ENCODE measurements around the gene IRGQ. TPM values are rescaled to one million over a fixed set of nuclear protein-coding genes. Genes with fewer than 3 reads are reported as not detected.
"Not testable (repeated sequence)": the region's sequence is repeated elsewhere in the genome, so short reads cannot be mapped to it uniquely, and the experiment has no call there.

The IRGQ gene
- polyA plus RNA-seq, 4 donors = 2.0 to 8.8 (median 3.9) TPM

GRCh38 chr19:43611788-43612187, 15.9 kb upstream of the IRGQ start, which contains the start of gene SRRM5:
TSS of gene SRRM5 (plus strand) at chr19:43612088. CDS start at chr19:43612122, 34 bp downstream.
- no peak within 1 kb of the TSS for H3K27ac ChIP-seq (ENCODE audit: low read depth in 1 of 3, low read length in 2 of 3)
- WGBS, 3 donors = 94 to 96% (median 95%) methylated on average over 3 of the region's 3 CpGs
- H3K4me3 ChIP-seq (ENCODE audit: low read depth in 1 of 3, low read length in 3 of 3) = no peak within 1 kb of the TSS
- H3K27me3 ChIP-seq (ENCODE audit: control insufficient read depth in 3 of 3, insufficient read depth in 3 of 3, low read length in 3 of 3) = no peaks in the 10 kb centered on the region
- DNase-seq = no peak
- peaks cover 0 to 57% (median 0%) of the 10 kb centered on the region in 3 donors for H3K36me3 ChIP-seq (ENCODE audit: control insufficient read depth in 3 of 3, insufficient read depth in 2 of 3, low read depth in 1 of 3, low read length in 3 of 3)
- no peak for FAIRE-seq
- no peaks in the 10 kb centered on the region for H3K4me1 ChIP-seq (ENCODE audit: control insufficient read depth in 3 of 3, insufficient read depth in 2 of 3, low read depth in 1 of 3, low read length in 2 of 3)
- H3K9me3 ChIP-seq (ENCODE audit: control insufficient read depth in 2 of 2, insufficient read depth in 1 of 2, low read depth in 1 of 2, low read length in 1 of 2) = no peaks in the 10 kb centered on the region

GRCh38 chr19:43610493-43610892, 14.6 kb upstream of the IRGQ start:
- Histone ChIP-seq H3K4me3 (ENCODE audit: low read depth in 1 of 3, low read length in 3 of 3) (no peak overlapping the region), H3K36me3 (ENCODE audit: control insufficient read depth in 3 of 3, insufficient read depth in 2 of 3, low read depth in 1 of 3, low read length in 3 of 3) (peaks cover 0 to 58% (median 0%) of the 10 kb centered on the region in 3 donors), H3K27me3 (ENCODE audit: control insufficient read depth in 3 of 3, insufficient read depth in 3 of 3, low read length in 3 of 3) (no peaks in the 10 kb centered on the region), H3K4me1 (ENCODE audit: control insufficient read depth in 3 of 3, insufficient read depth in 2 of 3, low read depth in 1 of 3, low read length in 2 of 3) (no peaks in the 10 kb centered on the region), H3K9me3 (ENCODE audit: control insufficient read depth in 2 of 2, insufficient read depth in 1 of 2, low read depth in 1 of 2, low read length in 1 of 2) (no peaks in the 10 kb centered on the region), H3K27ac (ENCODE audit: low read depth in 1 of 3, low read length in 2 of 3) (no peak overlapping the region)
- WGBS, 3 donors = 69 to 93% (median 84%) methylated on average over 3 of the region's 3 CpGs
- FAIRE-seq (no peak), DNase-seq (no peak)

- no peak overlapping the region for H3K4me3 ChIP-seq (ENCODE audit: low read depth in 1 of 3, low read length in 3 of 3)
- H3K9me3 ChIP-seq (ENCODE audit: control insufficient read depth in 2 of 2, insufficient read depth in 1 of 2, low read depth in 1 of 2, low read length in 1 of 2) = no peaks in the 10 kb centered on the region
- DNase-seq (no peak), FAIRE-seq (no peak)
- no peaks in the 10 kb centered on the region for H3K27me3 ChIP-seq (ENCODE audit: control insufficient read depth in 3 of 3, insufficient read depth in 3 of 3, low read length in 3 of 3)
- H3K27ac ChIP-seq (ENCODE audit: low read depth in 1 of 3, low read length in 2 of 3) = no peak overlapping the region
- H3K4me1 ChIP-seq (ENCODE audit: control insufficient read depth in 3 of 3, insufficient read depth in 2 of 3, low read depth in 1 of 3, low read length in 2 of 3) = no peaks in the 10 kb centered on the region
- peaks cover 0 to 58% (median 0%) of the 10 kb centered on the region in 3 donors for H3K36me3 ChIP-seq (ENCODE audit: control insufficient read depth in 3 of 3, insufficient read depth in 2 of 3, low read depth in 1 of 3, low read length in 3 of 3)
- WGBS, 3 donors = 84 to 94% (median 93%) methylated on average over 7 of the region's 7 CpGs
These were observed 13.9 kb upstream of the IRGQ start for GRCh38 chr19:43609872-43610271.

GRCh38 chr19:43607238-43608205, 11.6 kb upstream of the IRGQ start:
- Histone ChIP-seq H3K4me1 (ENCODE audit: control insufficient read depth in 3 of 3, insufficient read depth in 2 of 3, low read depth in 1 of 3, low read length in 2 of 3) (no peaks in the 10 kb centered on the region), H3K27ac (ENCODE audit: low read depth in 1 of 3, low read length in 2 of 3) (no peak overlapping the region), H3K9me3 (ENCODE audit: control insufficient read depth in 2 of 2, insufficient read depth in 1 of 2, low read depth in 1 of 2, low read length in 1 of 2) (no peaks in the 10 kb centered on the region), H3K27me3 (ENCODE audit: control insufficient read depth in 3 of 3, insufficient read depth in 3 of 3, low read length in 3 of 3) (no peaks in the 10 kb centered on the region), H3K4me3 (ENCODE audit: low read depth in 1 of 3, low read length in 3 of 3) (no peak overlapping the region), H3K36me3 (ENCODE audit: control insufficient read depth in 3 of 3, insufficient read depth in 2 of 3, low read depth in 1 of 3, low read length in 3 of 3) (peaks cover 0 to 41% (median 0%) of the 10 kb centered on the region in 3 donors)
- 79 to 82% (median 81%) methylated on average over 25 to 28 of the region's 28 CpGs for WGBS, 3 donors
- FAIRE-seq = no peak
- no peak for DNase-seq

GRCh38 chr19:43606569-43607229, 10.8 kb upstream of the IRGQ start:
- DNase-seq (no peak), FAIRE-seq (no peak)
- H3K27me3 ChIP-seq (ENCODE audit: control insufficient read depth in 3 of 3, insufficient read depth in 3 of 3, low read length in 3 of 3) = no peaks in the 10 kb centered on the region
- WGBS, 3 donors = 82 to 93% (median 84%) methylated on average over 7 of the region's 7 CpGs
- no peak overlapping the region for H3K27ac ChIP-seq (ENCODE audit: low read depth in 1 of 3, low read length in 2 of 3)
- no peak overlapping the region for H3K4me3 ChIP-seq (ENCODE audit: low read depth in 1 of 3, low read length in 3 of 3)
- H3K9me3 ChIP-seq (ENCODE audit: control insufficient read depth in 2 of 2, insufficient read depth in 1 of 2, low read depth in 1 of 2, low read length in 1 of 2) = no peaks in the 10 kb centered on the region
- peaks cover 0 to 40% (median 0%) of the 10 kb centered on the region in 3 donors for H3K36me3 ChIP-seq (ENCODE audit: control insufficient read depth in 3 of 3, insufficient read depth in 2 of 3, low read depth in 1 of 3, low read length in 3 of 3)
- H3K4me1 ChIP-seq (ENCODE audit: control insufficient read depth in 3 of 3, insufficient read depth in 2 of 3, low read depth in 1 of 3, low read length in 2 of 3) = no peaks in the 10 kb centered on the region

DNA sequence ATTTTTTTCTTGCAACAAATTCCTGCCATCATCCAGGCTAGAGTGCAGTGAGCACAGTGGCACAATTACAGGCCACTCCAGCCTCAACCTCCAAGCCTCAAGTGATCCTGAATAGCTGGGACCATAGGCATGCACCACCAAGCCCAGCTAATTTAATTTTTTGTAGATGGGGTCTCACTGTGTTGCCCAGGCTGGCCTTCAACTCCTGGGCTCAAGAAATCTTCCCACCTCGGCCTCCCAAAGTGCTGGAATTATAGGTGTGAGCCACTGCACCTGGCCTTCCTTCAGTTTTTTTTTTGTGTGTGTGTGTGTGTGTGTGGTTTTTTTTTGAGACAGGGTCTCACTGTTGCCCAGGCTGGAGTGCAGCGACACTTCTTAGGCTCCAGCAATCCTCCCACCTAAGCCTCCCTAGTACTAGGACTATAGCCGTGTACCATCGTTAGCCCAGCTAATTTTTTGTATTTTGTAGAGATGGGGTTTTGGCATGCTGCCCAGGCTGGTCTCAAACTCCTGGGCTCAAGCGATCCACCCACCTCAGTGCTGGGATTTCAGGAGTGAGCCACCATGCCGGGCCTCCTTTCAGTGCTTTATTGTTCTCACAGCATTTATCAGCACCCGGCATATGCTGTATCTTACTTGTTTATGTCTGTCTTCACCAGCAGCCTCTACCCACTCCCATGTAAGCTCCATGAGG, 10.1 kb upstream of the IRGQ start:
- FAIRE-seq (no peak), DNase-seq (no peak)
- peaks cover 0 to 36% (median 0%) of the 10 kb centered on the region in 3 donors for H3K36me3 ChIP-seq (ENCODE audit: control insufficient read depth in 3 of 3, insufficient read depth in 2 of 3, low read depth in 1 of 3, low read length in 3 of 3)
- 74 to 87% (median 83%) methylated on average over 7 of the region's 7 CpGs for WGBS, 3 donors
- H3K4me3 ChIP-seq (ENCODE audit: low read depth in 1 of 3, low read length in 3 of 3) = no peak overlapping the region
- no peaks in the 10 kb centered on the region for H3K4me1 ChIP-seq (ENCODE audit: control insufficient read depth in 3 of 3, insufficient read depth in 2 of 3, low read depth in 1 of 3, low read length in 2 of 3)
- H3K27ac ChIP-seq (ENCODE audit: low read depth in 1 of 3, low read length in 2 of 3) = no peak overlapping the region
- H3K27me3 ChIP-seq (ENCODE audit: control insufficient read depth in 3 of 3, insufficient read depth in 3 of 3, low read length in 3 of 3) = no peaks in the 10 kb centered on the region
- no peaks in the 10 kb centered on the region for H3K9me3 ChIP-seq (ENCODE audit: control insufficient read depth in 2 of 2, insufficient read depth in 1 of 2, low read depth in 1 of 2, low read length in 1 of 2)

DNA sequence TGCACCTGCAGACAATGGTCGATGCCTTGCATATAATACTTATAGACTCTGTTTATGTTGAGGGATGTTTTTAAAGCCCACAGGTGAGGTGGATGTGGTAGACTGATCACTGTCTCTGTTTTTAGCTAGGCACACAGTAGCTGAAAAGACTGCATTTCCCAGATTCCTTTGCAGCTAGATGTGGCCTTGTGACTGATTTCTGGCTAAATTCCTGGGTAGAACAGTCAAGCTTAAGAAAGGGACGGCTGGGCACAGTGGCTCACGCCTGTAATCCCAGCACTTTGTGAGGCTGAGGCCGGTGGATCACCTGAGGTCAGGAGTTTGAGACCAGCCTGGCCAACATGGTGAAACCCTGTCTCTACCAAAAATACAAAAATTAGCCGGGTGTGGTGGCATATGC, 4.4 kb upstream of the IRGQ start:
- not testable (repeated sequence) for H3K4me3 ChIP-seq (ENCODE audit: low read depth in 1 of 3, low read length in 3 of 3); H3K9me3 ChIP-seq (ENCODE audit: control insufficient read depth in 2 of 2, insufficient read depth in 1 of 2, low read depth in 1 of 2, low read length in 1 of 2); FAIRE-seq; H3K27ac ChIP-seq (ENCODE audit: low read depth in 1 of 3, low read length in 2 of 3); H3K4me1 ChIP-seq (ENCODE audit: control insufficient read depth in 3 of 3, insufficient read depth in 2 of 3, low read depth in 1 of 3, low read length in 2 of 3); DNase-seq; H3K27me3 ChIP-seq (ENCODE audit: control insufficient read depth in 3 of 3, insufficient read depth in 3 of 3, low read length in 3 of 3)
- peaks cover 4 to 25% (median 5%) of the 10 kb centered on the region in 3 donors for H3K36me3 ChIP-seq (ENCODE audit: control insufficient read depth in 3 of 3, insufficient read depth in 2 of 3, low read depth in 1 of 3, low read length in 3 of 3)
- 84 to 89% (median 84%) methylated on average over 5 of the region's 5 CpGs for WGBS, 3 donors

- Histone ChIP-seq H3K36me3 (ENCODE audit: control insufficient read depth in 3 of 3, insufficient read depth in 2 of 3, low read depth in 1 of 3, low read length in 3 of 3) (peaks cover 4 to 25% (median 5%) of the 10 kb centered on the region in 3 donors), H3K9me3 (ENCODE audit: control insufficient read depth in 2 of 2, insufficient read depth in 1 of 2, low read depth in 1 of 2, low read length in 1 of 2) (no peaks in the 10 kb centered on the region), H3K4me1 (ENCODE audit: control insufficient read depth in 3 of 3, insufficient read depth in 2 of 3, low read depth in 1 of 3, low read length in 2 of 3) (peaks cover 2 to 6% (median 6%) of the 10 kb centered on the region in 3 donors), H3K27ac (ENCODE audit: low read depth in 1 of 3, low read length in 2 of 3) (no peak overlapping the region), H3K27me3 (ENCODE audit: control insufficient read depth in 3 of 3, insufficient read depth in 3 of 3, low read length in 3 of 3) (no peaks in the 10 kb centered on the region), H3K4me3 (ENCODE audit: low read depth in 1 of 3, low read length in 3 of 3) (no peak overlapping the region)
- FAIRE-seq = no peak
- 89 to 93% (median 93%) methylated on average over 4 of the region's 4 CpGs for WGBS, 3 donors
- DNase-seq = no peak
These were observed 3.8 kb upstream of the IRGQ start for GRCh38 chr19:43599635-43600295.

Measured in small intestine (tissue), 7 donors.